ENCODE results near the gene WDR27.

The WDR27 gene

DNA sequence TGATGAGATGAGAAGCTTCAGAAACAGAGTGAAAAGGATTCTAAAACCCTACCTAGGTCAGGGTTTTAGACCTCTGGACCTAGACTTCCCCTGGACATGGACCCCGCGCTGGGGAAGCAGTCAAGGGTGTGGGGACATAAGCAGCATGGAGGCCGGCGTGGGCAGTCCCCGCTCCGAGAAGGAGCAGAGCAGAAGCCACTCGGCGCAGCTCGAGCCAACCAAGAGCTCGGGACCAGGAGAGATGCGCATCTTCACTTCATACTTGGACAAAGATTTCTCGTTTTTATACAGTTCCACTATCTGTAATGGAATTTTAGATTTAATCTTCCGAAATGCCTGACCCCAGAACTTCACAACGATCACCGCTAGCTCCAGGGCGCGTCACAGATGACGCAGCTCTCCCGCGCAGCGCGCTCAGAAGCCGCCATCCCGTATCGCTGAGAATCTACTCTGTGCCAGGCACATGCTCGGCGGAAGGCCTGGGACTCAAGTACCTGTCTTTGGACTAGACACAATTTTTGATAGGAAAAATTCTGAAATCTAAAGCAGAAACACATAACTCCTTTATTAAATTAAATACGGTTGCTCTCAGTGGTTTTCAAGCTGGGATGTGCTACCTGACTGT, 60.3 kb downstream of the WDR27 start:
- H3K4me3 ChIP-seq (ENCODE audit: low read depth, low read length): no peak overlapping the region

DNA sequence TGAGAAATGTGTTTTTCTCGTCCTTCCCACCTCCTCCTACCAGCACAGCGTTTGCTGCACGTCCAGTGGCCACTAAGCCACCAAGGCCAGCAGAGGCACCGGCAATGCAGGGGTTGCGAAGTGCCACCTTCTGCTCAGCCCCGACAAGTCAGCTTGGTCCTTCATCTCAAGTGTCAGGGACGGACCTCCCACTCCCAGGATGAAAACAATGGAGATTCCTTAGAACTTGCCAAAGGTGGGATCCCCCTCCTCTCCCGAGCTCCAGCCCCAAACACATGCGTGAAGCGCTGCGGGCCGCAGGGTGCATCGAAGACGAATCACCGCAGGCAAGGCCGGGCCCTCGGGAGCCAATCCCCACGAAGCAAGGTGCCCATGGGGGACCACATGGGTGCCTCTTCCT, 60.8 kb downstream of the WDR27 start:
- no peak overlapping the region for H3K4me3 ChIP-seq (ENCODE audit: low read depth, low read length)

DNA sequence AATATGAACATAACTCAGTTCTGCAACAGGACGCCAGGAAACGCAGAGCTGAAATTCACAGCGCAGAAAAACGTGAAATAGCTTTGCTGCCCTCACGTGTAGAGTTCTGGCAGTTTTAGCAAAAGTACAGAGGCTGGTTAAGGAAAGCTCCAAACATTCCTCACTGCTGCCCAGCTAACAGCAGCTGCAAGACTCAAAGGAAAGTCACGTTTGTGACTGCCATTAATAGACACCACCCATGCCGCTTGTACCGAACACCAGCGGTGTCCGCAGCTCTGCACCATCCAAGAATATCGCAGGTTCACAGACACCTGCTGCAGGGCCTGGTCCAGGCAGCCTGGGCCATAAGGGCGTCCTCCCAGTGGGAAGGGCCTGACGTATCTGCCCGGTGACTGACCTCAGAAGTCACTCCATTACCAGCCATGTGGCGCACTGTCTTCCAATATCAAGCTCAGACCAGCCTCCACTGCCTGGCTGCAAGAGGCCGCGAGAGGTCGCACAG, 61.4 kb downstream of the WDR27 start:
- no peak overlapping the region for H3K4me3 ChIP-seq (ENCODE audit: low read depth, low read length)

DNA sequence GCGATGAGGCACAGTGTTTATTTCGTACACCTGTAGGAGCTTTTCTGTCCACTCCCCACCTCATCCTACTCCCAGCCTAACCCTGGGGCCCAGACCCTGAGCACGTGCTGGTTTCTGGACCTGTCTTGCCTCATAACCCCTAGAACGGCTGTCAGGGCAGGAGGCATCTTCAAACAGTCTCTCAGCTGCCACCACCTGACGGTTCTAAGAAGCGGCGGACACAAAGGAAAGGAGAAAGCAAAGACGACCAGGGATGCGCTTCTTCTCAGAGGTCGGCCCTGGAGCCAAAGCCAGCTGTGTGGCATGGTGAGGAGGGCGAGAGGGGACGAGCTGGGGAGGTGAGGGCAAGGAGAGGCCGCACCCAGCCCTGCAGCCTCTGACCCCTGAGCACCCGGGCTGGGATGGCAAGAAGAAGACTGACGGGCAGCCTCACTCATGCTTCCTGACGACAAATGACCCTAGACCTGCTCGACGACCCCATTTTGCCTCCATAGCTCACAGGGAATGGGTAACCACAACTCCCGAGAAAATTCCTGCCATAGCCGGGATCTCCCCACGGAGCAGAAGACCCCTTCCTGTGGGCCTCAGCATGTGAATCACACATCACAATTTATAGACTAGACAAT, 62.1 kb downstream of the WDR27 start:
- H3K4me3 ChIP-seq (ENCODE audit: low read depth, low read length): no peak overlapping the region

DNA sequence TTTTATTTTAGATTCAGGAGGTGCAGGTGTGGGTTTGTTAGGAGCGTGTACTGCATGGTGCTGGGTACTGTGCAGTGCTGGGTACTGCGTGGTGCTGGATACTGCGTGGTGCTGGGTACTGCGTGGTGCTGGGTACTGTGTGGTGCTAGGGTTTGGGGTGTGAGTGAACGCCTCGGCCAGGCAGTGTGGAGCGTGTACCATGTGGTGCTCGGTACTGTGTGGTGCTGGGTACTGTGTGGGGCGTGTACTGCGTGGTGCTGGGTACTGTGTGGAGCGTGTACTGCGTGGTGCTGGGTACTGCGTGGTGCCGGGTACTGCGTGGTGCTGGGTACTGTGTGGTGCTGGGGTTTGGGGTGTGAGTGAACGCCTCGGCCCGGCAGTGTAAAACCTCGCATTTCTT, 62.9 kb downstream of the WDR27 start:
- H3K4me3 ChIP-seq (ENCODE audit: low read depth, low read length): no peak overlapping the region

DNA sequence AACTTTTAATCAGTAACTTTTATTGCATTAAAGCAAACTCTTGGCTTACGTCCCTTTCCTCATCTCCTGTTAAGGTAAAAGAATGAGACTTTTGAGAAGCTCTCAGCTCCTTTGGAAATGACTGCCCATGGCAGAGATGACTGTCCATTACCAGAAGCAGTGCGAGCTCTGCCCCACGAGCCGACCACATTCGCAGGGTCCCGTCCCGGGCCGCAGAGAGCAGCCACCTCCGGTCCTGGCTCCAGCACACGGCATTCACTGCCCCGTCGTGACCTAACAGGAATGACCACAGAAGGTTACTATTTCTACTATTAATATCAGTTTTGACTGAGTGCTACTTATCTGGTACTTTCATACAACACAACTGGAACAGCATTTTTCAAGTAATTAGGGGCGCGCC, 63.4 kb downstream of the WDR27 start:
- no peak overlapping the region for H3K4me3 ChIP-seq (ENCODE audit: low read depth, low read length)

DNA sequence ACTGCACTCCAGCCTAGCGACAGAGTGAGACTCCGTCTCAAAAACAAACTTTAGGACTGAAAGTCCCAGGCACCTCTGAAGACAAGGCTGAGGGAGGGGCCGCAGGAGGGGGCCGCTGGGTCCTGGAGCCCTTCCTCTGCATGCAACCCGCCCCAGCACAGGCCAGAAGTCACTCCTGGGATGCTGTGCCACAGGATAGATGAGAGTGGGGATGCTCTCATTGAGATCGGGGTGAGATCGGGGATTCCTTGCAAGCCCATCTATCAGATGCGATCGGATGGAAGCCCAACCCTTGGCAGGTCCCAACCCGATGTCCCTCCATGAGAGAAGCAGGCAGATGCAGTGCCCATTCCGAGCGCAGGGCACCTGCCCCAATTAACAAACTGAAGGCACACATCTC, 66.5 kb downstream of the WDR27 start:
- H3K4me3 ChIP-seq (ENCODE audit: low read depth, low read length): no peak overlapping the region

DNA sequence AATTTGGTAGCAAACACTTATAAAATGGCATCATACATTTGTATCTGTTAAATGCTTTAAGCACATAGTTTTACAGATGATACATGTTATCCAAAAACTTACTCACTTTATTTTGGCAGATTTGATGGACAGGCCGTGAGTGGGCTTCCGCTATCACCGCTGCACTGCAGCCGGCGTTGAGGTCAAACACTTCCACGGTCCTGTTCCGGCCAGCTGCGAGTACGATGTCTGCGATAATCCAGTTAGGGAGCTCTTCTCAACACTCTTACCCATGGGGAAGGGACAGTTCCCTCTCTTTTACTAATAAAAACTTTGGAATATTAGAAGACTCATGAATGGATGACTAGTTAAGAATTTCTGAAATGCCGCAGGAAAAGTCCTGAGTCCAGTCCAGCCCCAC, 69.0 kb downstream of the WDR27 start:
- no peak overlapping the region for H3K4me3 ChIP-seq (ENCODE audit: low read depth, low read length)

DNA sequence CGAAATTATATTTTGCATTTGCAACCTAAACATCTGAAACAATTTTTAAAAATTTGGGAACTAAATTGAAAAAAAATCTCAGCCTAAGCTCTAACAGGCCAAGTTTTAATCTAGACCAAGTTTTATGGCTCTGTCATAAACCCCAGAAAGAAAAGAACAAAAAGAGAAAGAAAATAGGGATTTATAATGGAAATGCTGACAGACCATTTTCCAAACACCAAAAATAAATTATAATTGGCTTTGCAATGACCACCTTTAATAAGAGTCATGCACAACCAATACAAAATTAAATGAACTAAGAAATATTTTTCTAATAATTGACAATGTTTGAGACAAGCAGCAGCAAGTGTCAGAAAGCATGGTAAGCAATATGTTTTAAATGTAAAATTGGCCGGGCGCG, 72.6 kb downstream of the WDR27 start:
- H3K4me3 ChIP-seq (ENCODE audit: low read depth, low read length): no peak overlapping the region

DNA sequence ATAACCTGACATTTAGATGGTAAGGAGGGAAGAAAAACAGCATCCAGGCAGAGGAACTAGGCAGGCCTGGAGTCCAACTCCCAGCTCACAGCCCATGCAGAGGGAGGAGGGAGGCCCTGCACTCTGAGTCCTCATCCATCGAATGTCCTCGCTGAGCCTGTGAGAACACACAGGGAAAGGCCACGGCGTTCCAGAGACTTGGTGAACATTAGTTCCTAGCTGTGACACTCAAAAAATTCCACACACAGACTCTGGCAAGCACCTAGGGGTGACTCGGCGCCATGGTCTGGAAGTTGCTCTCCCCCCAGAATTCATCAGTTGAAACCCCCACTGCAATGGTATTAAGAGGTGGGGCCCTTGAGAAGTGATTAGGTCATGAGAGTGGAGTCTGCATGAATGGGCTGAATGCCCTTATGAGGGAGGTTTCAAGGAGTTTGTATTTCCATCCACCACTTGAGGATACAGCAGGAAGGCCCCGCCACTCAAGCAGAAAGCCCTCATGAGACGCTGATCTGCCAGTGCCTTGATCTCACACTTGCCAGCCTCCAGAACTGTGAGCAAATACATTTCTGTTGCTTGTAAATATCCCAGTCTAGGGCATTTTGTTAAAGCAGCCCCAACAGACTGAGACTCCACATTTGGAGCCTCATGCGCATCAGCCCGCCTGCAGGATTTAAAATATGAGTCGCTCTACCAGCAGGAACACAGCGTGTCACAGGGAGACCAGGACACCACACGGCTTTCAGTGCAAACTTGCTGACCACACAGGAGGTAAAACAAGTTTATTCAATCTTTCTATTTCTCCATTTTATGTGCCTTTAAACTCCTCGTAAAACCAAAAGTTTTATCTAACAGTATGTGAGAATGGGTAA, 73.9 kb downstream of the WDR27 start:
- no peak overlapping the region for H3K4me3 ChIP-seq (ENCODE audit: low read depth, low read length)

DNA sequence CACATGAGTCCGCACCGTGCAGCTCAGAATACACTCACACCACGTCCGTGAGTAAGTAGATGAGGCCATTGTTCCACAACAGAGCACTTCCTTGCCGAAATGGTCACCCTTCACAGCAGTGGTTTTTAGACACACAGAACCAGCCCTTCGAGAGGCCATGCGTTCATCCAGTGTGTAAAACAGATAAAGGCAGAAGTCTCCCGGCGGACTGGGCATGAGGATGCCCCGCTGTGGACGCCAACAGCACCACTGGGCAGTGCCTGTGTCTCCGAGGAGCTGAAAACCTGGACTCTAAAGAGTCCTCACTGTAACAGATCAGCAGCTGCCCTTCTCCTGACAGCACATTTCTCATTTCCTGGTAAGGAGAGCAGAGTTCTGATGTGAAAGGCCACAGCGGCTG, 75.2 kb downstream of the WDR27 start:
- H3K4me3 ChIP-seq (ENCODE audit: low read depth, low read length): no peak overlapping the region

DNA sequence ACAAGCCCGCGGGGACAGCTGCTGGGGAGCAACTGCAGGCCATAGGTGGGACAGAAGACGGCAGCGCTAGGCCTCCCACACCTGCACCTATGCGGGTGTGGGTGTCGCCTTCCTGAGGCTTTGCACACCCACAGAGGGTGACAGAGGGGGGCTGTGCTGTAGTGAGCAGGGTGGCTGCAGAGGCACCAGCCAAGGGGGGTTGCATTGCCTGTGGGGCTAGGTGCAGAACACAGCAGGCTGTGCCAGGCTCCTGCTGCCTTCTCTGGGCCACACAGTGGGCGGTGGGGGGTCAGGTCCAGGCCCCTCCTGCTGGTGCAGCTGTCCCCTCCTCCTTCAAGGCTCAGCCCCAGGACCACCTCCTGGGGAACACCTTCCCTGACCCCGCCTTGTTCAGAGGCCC, 75.7 kb downstream of the WDR27 start:
- H3K4me3 ChIP-seq (ENCODE audit: low read depth, low read length): no peak overlapping the region

DNA sequence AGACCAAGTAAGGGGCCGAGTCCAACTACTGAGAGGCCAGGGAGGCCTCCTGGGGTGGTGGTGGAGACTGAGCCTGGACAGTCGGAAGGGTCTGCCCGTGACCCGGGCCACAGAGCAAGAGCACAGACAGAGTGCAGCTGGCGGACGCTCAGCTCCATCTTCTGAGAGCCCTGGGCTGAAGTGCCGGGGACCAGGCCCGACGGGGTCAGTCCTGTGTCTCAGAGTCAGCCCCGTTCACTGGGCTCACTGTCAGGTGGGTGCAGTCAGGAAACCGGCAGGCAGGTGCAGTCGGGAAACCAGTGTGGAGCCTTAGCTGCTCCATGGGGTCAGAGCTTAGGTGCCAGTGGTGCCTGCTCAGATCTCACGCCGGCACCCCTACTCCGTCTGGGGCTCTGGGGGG, 76.5 kb downstream of the WDR27 start:
- H3K4me3 ChIP-seq (ENCODE audit: low read depth, low read length): no peak overlapping the region

DNA sequence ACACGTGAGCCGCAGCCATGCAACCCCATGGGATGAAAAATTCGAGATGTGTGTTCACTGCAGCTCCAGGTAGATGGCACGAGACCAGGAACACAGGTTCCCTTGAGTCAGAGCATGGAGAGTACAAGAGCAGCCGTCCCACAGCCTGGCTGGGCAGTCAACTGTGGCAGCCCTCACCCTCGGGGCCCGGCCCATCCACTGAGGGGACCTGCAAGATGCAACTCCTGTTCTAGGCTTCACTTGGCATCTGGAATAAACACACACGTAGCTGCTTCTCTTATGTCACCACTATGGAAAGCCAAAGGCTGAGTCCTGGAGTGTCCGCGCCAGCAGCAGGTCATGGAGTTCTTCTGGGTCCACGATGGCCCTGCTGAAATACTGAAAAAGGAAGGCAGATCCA, 77.0 kb downstream of the WDR27 start:
- no peak overlapping the region for H3K4me3 ChIP-seq (ENCODE audit: low read depth, low read length)

DNA sequence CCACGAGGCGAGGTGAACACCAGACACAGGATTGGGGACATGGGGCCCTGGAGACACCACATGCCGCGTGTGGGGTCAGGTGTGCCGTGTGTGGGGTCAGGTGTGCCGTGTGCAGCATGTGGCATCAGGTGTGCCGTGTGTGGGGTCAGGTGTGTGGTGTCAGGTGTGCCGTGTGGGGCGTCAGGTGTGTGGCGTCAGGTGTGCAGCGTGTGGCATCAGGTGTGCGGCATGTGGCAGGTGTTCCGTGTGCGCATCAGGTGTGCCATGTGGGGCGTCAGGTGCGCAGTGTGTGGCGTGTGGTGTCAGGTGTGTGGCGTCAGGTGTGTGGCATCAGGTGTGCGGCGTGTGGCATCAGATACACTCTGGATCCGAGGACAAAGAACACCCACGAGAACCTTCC, 77.9 kb downstream of the WDR27 start:
- no peak overlapping the region for H3K4me3 ChIP-seq (ENCODE audit: low read depth, low read length)

DNA sequence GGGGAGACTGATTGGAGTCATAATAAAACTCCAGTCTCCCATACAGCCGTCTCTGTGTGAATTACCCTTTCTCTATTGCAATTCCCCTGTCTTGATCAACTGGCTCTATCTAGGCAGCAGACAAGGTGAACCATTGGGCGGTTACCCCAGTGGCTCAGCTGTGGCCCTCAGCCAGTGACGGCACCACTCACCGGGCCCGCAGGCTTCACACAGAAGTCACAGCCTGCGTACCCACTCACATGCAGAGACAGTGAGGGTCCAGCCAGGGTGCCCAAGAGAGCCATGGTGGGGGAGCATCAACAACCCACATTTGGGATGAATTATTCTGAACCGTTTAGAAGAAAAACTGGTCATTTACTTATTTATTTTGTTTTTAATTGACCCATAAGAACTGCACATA, 78.5 kb downstream of the WDR27 start:
- no peak overlapping the region for H3K4me3 ChIP-seq (ENCODE audit: low read depth, low read length)

DNA sequence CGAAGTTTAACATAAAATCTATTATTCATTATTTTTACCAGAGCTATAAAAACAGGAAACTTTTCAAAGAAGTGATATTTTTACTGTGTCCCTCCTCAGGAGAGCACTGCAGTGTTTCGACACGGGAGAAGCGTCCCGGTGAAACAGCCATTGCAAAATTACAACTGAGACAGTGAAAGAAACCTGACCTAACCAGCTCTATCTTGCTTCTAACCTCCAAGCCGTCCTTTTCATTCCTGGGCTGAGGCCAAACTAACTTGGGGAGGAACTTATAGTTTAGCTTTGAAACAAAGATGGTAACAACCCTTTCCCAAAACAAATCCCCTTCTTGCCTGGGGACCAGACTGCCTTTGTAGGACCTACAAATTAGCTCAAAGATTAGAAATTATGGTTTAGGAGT, 79.2 kb downstream of the WDR27 start:
- H3K4me3 ChIP-seq (ENCODE audit: low read depth, low read length): no peak overlapping the region

DNA sequence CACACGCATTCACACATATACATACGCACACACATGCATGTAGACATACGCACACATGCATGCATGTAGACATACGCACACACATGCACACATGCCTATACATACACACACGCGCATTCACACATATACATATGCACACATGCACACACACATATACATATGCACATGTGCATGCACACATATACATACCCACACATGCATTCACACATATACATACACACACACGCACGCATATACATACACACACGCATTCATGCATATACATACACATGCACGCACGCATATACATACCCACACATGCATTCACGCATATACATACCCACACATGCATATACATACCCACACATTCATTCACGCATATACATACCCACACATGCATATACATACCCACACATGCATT, 80.5 kb downstream of the WDR27 start:
- no peak overlapping the region for H3K4me3 ChIP-seq (ENCODE audit: low read depth, low read length)

DNA sequence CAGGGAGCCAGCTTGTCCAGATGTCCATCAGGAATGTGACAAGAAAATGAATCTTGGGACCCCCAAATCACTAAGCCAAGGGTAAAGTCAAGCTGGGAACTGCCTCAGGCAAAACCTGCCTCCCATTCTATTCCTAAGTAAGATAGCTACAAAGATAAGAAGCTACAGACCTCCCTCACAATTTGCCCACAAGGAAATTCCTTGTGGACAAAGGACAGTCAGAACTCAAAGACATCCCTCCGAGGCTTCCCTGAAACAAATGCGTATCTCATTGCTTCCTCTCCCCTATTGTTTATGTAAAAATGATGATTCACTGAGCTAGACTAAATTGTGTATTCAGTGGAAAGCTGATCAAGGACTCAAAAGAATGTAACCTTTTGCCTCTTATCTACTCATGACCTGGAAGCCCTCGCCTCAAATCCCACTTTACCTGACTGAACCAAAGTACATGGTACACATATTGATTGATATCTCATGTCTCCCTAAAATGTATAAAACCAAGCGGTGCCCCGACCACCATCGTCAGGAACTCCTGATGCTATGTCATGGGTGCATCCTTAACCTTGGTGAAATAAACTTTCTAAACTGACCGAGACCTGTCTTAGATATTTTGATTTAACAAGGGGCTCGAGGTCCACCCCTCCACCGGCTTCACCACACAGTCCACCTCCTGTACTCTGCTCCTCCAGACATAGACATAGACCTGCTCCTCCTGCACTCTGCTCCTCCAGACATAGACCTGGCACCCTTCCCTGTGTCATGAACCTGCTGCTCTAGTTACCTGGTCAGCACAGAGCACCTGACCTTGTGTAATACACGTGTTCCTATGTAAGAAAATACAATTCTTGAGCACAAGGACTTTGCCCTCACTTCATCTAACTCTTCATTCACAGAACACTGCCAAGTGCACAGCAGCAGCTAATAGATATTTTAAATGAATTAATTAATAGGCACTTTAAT, 81.4 kb downstream of the WDR27 start:
- no peak overlapping the region for H3K4me3 ChIP-seq (ENCODE audit: low read depth, low read length)

DNA sequence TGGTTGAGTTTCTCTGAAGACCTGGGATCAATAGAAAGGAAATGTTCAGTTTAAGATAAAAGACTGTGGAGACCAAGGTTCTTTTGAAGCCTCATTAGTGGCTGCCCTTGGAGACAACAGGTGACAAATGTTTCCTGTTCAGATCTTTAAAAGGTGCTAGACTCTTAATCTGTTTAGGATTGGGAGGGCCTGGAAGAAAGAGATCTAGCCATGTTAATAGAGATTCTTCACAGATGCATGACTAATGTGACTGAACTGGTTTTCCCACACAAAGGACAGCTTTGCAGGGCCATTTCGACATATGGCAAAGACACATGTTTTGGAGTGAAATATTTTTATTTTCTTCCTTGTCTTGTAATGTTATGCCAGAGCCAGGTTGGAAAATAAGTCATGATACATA, 82.2 kb downstream of the WDR27 start:
- H3K4me3 ChIP-seq (ENCODE audit: low read depth, low read length): no peak overlapping the region

Measured in iPS-11a (cell line).